OCI-LY1 (cell line): ENCODE data around the gene RHBDF2.

Experiments
- CTCF ChIP-seq: fragments of 200-600 bp; sonication (generic), shearing (Covaris generic); IDR thresholded peaks from 2 replicates; pipeline ENCODE4 v1.5.1; 2017; ENCODE audit warnings: mild to moderate bottlenecking, antibody characterized with exemption, low read length, moderate library complexity, mixed read lengths
- EZH2 ChIP-seq: fragments of 200-600 bp; sonication (generic), shearing (Covaris generic); IDR thresholded peaks from 2 replicates; pipeline ENCODE4 v1.8.0; 2017; ENCODE audit warnings: borderline replicate concordance, mixed run types, mild to moderate bottlenecking, antibody characterized with exemption, low read length, moderate library complexity, mixed read lengths

GRCh38 chr17:76441686-76442340 lies 59.4 kb downstream of the RHBDF2 start:
- TF ChIP-seq CTCF (no peak), EZH2 (no peak)
